Measurements from ENCODE around the gene AOPEP. TPM values are rescaled to one million over a fixed set of nuclear protein-coding genes. Genes with fewer than 3 reads are reported as not detected.

The AOPEP gene
- total RNA-seq, 1 donor from 2014 or later = 75.3 TPM

- peaks cover 26% of the 10 kb centered on the region for H3K36me3 Mint-ChIP-seq (ENCODE audit: low read depth, unreplicated experiment)
- Histone ChIP-seq H3K9ac (ENCODE audit: low read length) (peak overlapping the region; percentile 39), H3K27ac (ENCODE audit: low read depth, low read length) (peak overlapping the region; percentile 51), H3K4me3 (ENCODE audit: insufficient read depth, low read depth, low read length) (no peak overlapping the region), H3K9me3 (ENCODE audit: insufficient read depth, low read depth, low read length) (no peaks in the 10 kb centered on the region), H4K20me1 (ENCODE audit: insufficient read depth, low read length) (peaks cover 41% of the 10 kb centered on the region), H3K36me3 (ENCODE audit: insufficient read depth, low read length) (peaks cover 31% of the 10 kb centered on the region), H3K4me2 (ENCODE audit: low read length) (peak overlapping the region; percentile 6), H3K4me1 (ENCODE audit: insufficient read depth, low read length) (peaks cover 60% of the 10 kb centered on the region), H3K79me2 (ENCODE audit: insufficient read depth, low read length) (peaks cover 21% of the 10 kb centered on the region), H3K27me3 (ENCODE audit: insufficient read depth, low read length) (no peaks in the 10 kb centered on the region), H2AFZ (ENCODE audit: low read depth, low read length) (no peak overlapping the region)
- H3K9me3 Mint-ChIP-seq (ENCODE audit: unreplicated experiment) = no peaks in the 10 kb centered on the region
- no peak for FAIRE-seq
- peak overlapping the region; percentile 86 for H3K27ac Mint-ChIP-seq (ENCODE audit: unreplicated experiment)
- TF ChIP-seq CTCF (IDR thresholded peaks at IDR 0.05; ENCODE audit: insufficient read depth, low read depth, low read length) = no peak
- TF ChIP-seq EZH2 (IDR thresholded peaks at IDR 0.05; ENCODE audit: insufficient read depth, low read length) = no peak
- DNase-seq (ENCODE audit: low read depth) = peak; percentile 46
- no peak overlapping the region for H3K4me3 Mint-ChIP-seq (ENCODE audit: unreplicated experiment)
- peaks cover 41% of the 10 kb centered on the region for H3K4me1 Mint-ChIP-seq (ENCODE audit: low read depth, unreplicated experiment)
- no peaks in the 10 kb centered on the region for H3K27me3 Mint-ChIP-seq (ENCODE audit: low read depth, unreplicated experiment)
Measured at GRCh38 chr9:95088421-95089161, 362.1 kb downstream of the AOPEP start.

GRCh38 chr9:95089257-95090022 is 362.9 kb downstream of the AOPEP start:
- H3K4me3 ChIP-seq (ENCODE audit: insufficient read depth, low read depth, low read length) = no peak overlapping the region
- Mint-ChIP-seq H3K9me3 (ENCODE audit: unreplicated experiment) (no peaks in the 10 kb centered on the region), H3K27me3 (ENCODE audit: low read depth, unreplicated experiment) (no peaks in the 10 kb centered on the region), H3K4me1 (ENCODE audit: low read depth, unreplicated experiment) (peaks cover 50% of the 10 kb centered on the region), H3K27ac (ENCODE audit: unreplicated experiment) (peak overlapping the region; percentile 87), H3K36me3 (ENCODE audit: low read depth, unreplicated experiment) (peaks cover 22% of the 10 kb centered on the region), H3K4me3 (ENCODE audit: unreplicated experiment) (peak overlapping the region; percentile 27)
- H3K9ac ChIP-seq (ENCODE audit: low read length) = peak overlapping the region; percentile 45
- peaks cover 29% of the 10 kb centered on the region for H3K36me3 ChIP-seq (ENCODE audit: insufficient read depth, low read length)
- TF ChIP-seq EZH2 (IDR thresholded peaks at IDR 0.05; ENCODE audit: insufficient read depth, low read length) (no peak), CTCF (IDR thresholded peaks at IDR 0.05; ENCODE audit: insufficient read depth, low read depth, low read length) (no peak)
- H3K4me2 ChIP-seq (ENCODE audit: low read length) = no peak overlapping the region
- DNase-seq (ENCODE audit: low read depth) = no peak
- H4K20me1 ChIP-seq (ENCODE audit: insufficient read depth, low read length) = peaks cover 33% of the 10 kb centered on the region
- peaks cover 64% of the 10 kb centered on the region for H3K4me1 ChIP-seq (ENCODE audit: insufficient read depth, low read length)
- peaks cover 16% of the 10 kb centered on the region for H3K79me2 ChIP-seq (ENCODE audit: insufficient read depth, low read length)
- no peak for FAIRE-seq
- H3K27ac ChIP-seq (ENCODE audit: low read depth, low read length) = peak overlapping the region; percentile 51
- H3K9me3 ChIP-seq (ENCODE audit: insufficient read depth, low read depth, low read length) = no peaks in the 10 kb centered on the region
- no peak overlapping the region for H2AFZ ChIP-seq (ENCODE audit: low read depth, low read length)
- no peaks in the 10 kb centered on the region for H3K27me3 ChIP-seq (ENCODE audit: insufficient read depth, low read length)

All from astrocyte (in vitro differentiated cells and primary cell).